ENCODE data around the gene LRRC18.

DNA sequence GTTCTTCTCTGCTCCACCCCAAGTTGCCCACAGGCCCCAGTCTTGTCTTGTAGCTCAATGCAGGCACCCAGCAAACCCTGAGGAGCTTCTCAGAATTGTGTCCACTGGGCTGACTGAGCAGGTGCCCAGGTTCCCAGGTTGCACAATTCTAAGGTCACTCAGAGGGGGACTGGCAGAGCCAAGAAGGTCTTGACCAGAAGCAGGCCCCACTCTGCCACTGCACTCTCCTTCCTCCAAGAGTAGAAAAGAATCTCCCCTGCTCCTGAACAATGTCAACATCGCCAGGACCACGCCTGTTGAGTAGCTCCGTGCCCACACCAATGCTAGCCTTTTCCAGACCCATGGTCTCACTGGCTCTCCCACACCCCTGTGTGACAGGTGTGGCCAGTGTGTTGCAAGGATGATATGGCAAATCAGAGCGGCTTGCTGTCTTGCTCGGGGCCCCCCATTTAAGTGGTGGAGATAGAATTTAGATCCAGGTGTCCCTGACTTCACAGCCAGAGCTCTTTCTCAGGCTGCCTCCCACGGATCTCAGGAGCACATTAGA is 577 bp downstream of the LRRC18 start:
- TF ChIP-seq, protein P1, sequence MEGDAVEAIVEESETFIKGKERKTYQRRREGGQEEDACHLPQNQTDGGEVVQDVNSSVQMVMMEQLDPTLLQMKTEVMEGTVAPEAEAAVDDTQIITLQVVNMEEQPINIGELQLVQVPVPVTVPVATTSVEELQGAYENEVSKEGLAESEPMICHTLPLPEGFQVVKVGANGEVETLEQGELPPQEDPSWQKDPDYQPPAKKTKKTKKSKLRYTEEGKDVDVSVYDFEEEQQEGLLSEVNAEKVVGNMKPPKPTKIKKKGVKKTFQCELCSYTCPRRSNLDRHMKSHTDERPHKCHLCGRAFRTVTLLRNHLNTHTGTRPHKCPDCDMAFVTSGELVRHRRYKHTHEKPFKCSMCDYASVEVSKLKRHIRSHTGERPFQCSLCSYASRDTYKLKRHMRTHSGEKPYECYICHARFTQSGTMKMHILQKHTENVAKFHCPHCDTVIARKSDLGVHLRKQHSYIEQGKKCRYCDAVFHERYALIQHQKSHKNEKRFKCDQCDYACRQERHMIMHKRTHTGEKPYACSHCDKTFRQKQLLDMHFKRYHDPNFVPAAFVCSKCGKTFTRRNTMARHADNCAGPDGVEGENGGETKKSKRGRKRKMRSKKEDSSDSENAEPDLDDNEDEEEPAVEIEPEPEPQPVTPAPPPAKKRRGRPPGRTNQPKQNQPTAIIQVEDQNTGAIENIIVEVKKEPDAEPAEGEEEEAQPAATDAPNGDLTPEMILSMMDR (IDR thresholded peaks at IDR 0.05): no peak
- TF ChIP-seq POLR2A (IDR thresholded peaks at IDR 0.05): no peak
- no peak for TF ChIP-seq EP300 (IDR thresholded peaks at IDR 0.05)
